ENCODE measurements around the gene ARHGAP15. TPM values are rescaled to one million over a fixed set of nuclear protein-coding genes. Genes with fewer than 3 reads are reported as not detected.

The ARHGAP15 gene
- total and polyA plus RNA-seq, 2 experiments from 2014 or later, result not detected

- Histone ChIP-seq H3K9ac (no peak overlapping the region), H3F3A (ENCODE audit: insufficient read depth) (no peaks in the 10 kb centered on the region), H3K79me2 (ENCODE audit: insufficient read depth) (no peaks in the 10 kb centered on the region), H4K20me1 (ENCODE audit: insufficient read depth) (no peaks in the 10 kb centered on the region), H3K27me3 (replicated peaks; ENCODE audit: insufficient read depth) (0 out of 2 replicates have a peak, but pooled peaks cover 4% of the 10 kb centered on the region), H3K4me1 (ENCODE audit: insufficient read depth) (no peaks in the 10 kb centered on the region), H3K4me2 (ENCODE audit: unreplicated experiment) (no peak overlapping the region), H3K27ac (no peak overlapping the region), H3K36me3 (ENCODE audit: low read depth) (no peaks in the 10 kb centered on the region), H2AFZ (no peak overlapping the region), H3K9me3 (ENCODE audit: low read depth) (no peaks in the 10 kb centered on the region), H3K4me3 (no peak overlapping the region), H3K9me2 (ENCODE audit: insufficient read depth) (no peaks in the 10 kb centered on the region)
- WGBS, 2 experiments (ENCODE audit: low coverage in 1 of 2, low lambda C conversion rate in 2 of 2, missing lambda C conversion rate in 2 of 2), result 82 to 83% methylated on average over 2 of the region's 2 CpGs
- no peak for TF ChIP-seq EZH2phosphoT487 (IDR thresholded peaks at IDR 0.05; ENCODE audit: insufficient read depth, low read depth)
- TF ChIP-seq EZH2 (IDR thresholded peaks at IDR 0.05; ENCODE audit: insufficient read depth, poor library complexity, severe bottlenecking), result no peak
- no peak for DNase-seq
- in situ Hi-C loops (cut with MboI), result no loop called here
Measured at GRCh38 chr2:143175438-143175837, 46.2 kb downstream of the ARHGAP15 start.

- no peak for DNase-seq
- Histone ChIP-seq H3K9me3 (ENCODE audit: low read depth) (no peaks in the 10 kb centered on the region), H3K4me3 (no peak overlapping the region), H3K36me3 (ENCODE audit: low read depth) (no peaks in the 10 kb centered on the region), H3K79me2 (ENCODE audit: insufficient read depth) (no peaks in the 10 kb centered on the region), H3K27ac (no peak overlapping the region), H3K9me2 (ENCODE audit: insufficient read depth) (no peaks in the 10 kb centered on the region), H3K9ac (no peak overlapping the region), H2AFZ (peak overlapping the region; percentile 44), H3F3A (ENCODE audit: insufficient read depth) (no peaks in the 10 kb centered on the region), H3K27me3 (replicated peaks; ENCODE audit: insufficient read depth) (no peaks in the 10 kb centered on the region), H3K4me2 (ENCODE audit: unreplicated experiment) (no peak overlapping the region), H3K4me1 (ENCODE audit: insufficient read depth) (no peaks in the 10 kb centered on the region), H4K20me1 (ENCODE audit: insufficient read depth) (no peaks in the 10 kb centered on the region)
- TF ChIP-seq EZH2 (IDR thresholded peaks at IDR 0.05; ENCODE audit: insufficient read depth, poor library complexity, severe bottlenecking) (no peak), EZH2phosphoT487 (IDR thresholded peaks at IDR 0.05; ENCODE audit: insufficient read depth, low read depth) (no peak)
- in situ Hi-C loops (cut with MboI), result no loop called here
- WGBS, 2 experiments (ENCODE audit: low coverage in 1 of 2, low lambda C conversion rate in 2 of 2, missing lambda C conversion rate in 2 of 2), result 19 to 21% methylated on average over 3 of the region's 3 CpGs
Measured at GRCh38 chr2:143176606-143177005, 47.4 kb downstream of the ARHGAP15 start.

DNA sequence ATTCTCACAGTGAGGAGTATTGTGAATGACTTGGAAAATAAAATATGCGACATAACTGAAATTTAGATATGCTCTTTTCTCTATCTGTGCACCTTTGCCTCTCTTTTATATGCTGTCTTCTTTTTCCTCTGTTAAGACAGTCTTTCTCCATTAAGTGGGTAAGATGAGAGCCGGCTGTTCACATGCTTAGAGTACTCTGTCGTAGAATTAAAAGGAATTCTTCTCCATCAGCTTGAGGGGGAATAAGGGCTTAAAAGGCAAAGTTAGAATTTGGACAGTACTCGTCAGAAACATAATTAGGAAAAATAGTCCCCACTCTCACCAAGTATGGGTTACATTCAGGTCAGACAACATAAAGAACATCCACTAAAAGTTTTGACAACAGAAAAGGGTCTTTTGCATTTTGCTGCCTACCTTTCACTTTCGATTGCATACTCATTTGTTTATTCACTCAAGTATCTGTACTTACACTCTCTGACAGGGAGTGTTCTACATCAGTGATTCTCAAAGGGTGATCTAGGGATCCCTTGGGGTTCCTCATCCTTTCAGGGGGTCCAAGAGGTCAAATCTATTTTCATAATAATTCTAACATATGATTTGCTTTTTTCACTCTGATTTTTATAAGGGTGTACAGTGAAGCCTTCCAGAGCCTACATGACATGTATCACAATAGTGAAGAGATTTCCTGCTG, 48.0 kb downstream of the ARHGAP15 start:
- no peaks in the 10 kb centered on the region for H3K36me3 ChIP-seq (ENCODE audit: low read depth)
- no peaks in the 10 kb centered on the region for H3K9me3 ChIP-seq (ENCODE audit: low read depth)
- 0 out of 2 replicates have a peak overlapping the region, but pooled peaks have one; percentile 16 for H3K9ac ChIP-seq
- 14 to 21% methylated on average over 5 of the region's 5 CpGs for WGBS, 2 experiments (ENCODE audit: low coverage in 1 of 2, low lambda C conversion rate in 2 of 2, missing lambda C conversion rate in 2 of 2)
- peak overlapping the region; percentile 36 for H3K4me2 ChIP-seq (ENCODE audit: unreplicated experiment)
- no peaks in the 10 kb centered on the region for H3F3A ChIP-seq (ENCODE audit: insufficient read depth)
- in situ Hi-C loops (cut with MboI), result no loop called here
- no peak for DNase-seq
- H3K79me2 ChIP-seq (ENCODE audit: insufficient read depth), result no peaks in the 10 kb centered on the region
- no peaks in the 10 kb centered on the region for H3K9me2 ChIP-seq (ENCODE audit: insufficient read depth)
- no peaks in the 10 kb centered on the region for H3K4me1 ChIP-seq (ENCODE audit: insufficient read depth)
- no peaks in the 10 kb centered on the region for H3K27me3 ChIP-seq (replicated peaks; ENCODE audit: insufficient read depth)
- peak overlapping the region; percentile 38 for H3K4me3 ChIP-seq
- TF ChIP-seq EZH2phosphoT487 (IDR thresholded peaks at IDR 0.05; ENCODE audit: insufficient read depth, low read depth), result no peak
- TF ChIP-seq EZH2 (IDR thresholded peaks at IDR 0.05; ENCODE audit: insufficient read depth, poor library complexity, severe bottlenecking), result no peak
- no peak overlapping the region for H3K27ac ChIP-seq
- no peaks in the 10 kb centered on the region for H4K20me1 ChIP-seq (ENCODE audit: insufficient read depth)
- H2AFZ ChIP-seq, result peak overlapping the region; percentile 44

DNA sequence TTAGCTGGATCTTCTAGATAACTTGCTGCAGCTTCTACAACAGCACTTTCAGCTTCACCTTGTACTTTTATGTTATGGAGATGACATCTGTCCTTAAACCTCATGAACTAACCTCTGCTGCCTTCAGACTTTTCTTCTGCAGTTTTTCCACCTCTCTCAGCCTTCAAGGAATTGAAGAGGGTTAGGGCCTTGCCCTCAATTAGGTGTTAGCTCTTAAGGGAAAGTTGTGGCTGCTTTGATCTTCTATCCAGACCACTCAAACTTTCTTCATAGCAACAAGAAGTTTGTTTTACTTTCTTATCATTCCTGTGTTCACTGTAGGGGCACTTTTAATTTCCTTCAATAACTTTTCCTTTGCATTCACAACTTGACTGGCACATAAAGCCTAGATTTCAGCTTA, 52.3 kb downstream of the ARHGAP15 start:
- H3K9me2 ChIP-seq (ENCODE audit: insufficient read depth), result no peaks in the 10 kb centered on the region
- no peak for DNase-seq
- no peak for TF ChIP-seq EZH2 (IDR thresholded peaks at IDR 0.05; ENCODE audit: insufficient read depth, poor library complexity, severe bottlenecking)
- no peak for TF ChIP-seq EZH2phosphoT487 (IDR thresholded peaks at IDR 0.05; ENCODE audit: insufficient read depth, low read depth)
- no peak overlapping the region for H3K4me3 ChIP-seq
- no peak overlapping the region for H3K9ac ChIP-seq
- no peaks in the 10 kb centered on the region for H4K20me1 ChIP-seq (ENCODE audit: insufficient read depth)
- no peak overlapping the region for H3K27ac ChIP-seq
- no peaks in the 10 kb centered on the region for H3K4me1 ChIP-seq (ENCODE audit: insufficient read depth)
- no peak overlapping the region for H3K4me2 ChIP-seq (ENCODE audit: unreplicated experiment)
- no peaks in the 10 kb centered on the region for H3K9me3 ChIP-seq (ENCODE audit: low read depth)
- H3K27me3 ChIP-seq (replicated peaks; ENCODE audit: insufficient read depth), result 0 out of 2 replicates have a peak, but pooled peaks cover 3% of the 10 kb centered on the region
- in situ Hi-C loops (cut with MboI), result no loop called here
- no peaks in the 10 kb centered on the region for H3K36me3 ChIP-seq (ENCODE audit: low read depth)
- no peaks in the 10 kb centered on the region for H3K79me2 ChIP-seq (ENCODE audit: insufficient read depth)
- H3F3A ChIP-seq (ENCODE audit: insufficient read depth), result no peaks in the 10 kb centered on the region
- H2AFZ ChIP-seq, result no peak overlapping the region
